ENCODE results near the gene BAZ2B.

- TF ChIP-seq CTCF (IDR thresholded peaks at IDR 0.05): no peak
- TF ChIP-seq AFF4 (CRISPR knock-in tag; IDR thresholded peaks at IDR 0.05; ENCODE audit: borderline replicate concordance): no peak
- TF ChIP-seq ESRRA (CRISPR knock-in tag; IDR thresholded peaks at IDR 0.05; ENCODE audit: borderline replicate concordance): no peak
- no peak for TF ChIP-seq ZNF232 (CRISPR knock-in tag; IDR thresholded peaks at IDR 0.05)
- TF ChIP-seq ZNF512 (CRISPR knock-in tag; IDR thresholded peaks at IDR 0.05; ENCODE audit: borderline replicate concordance): no peak
- no peak for TF ChIP-seq TCF7 (CRISPR knock-in tag; IDR thresholded peaks at IDR 0.05; ENCODE audit: low read depth)
- no peak for TF ChIP-seq SP1 (CRISPR knock-in tag; conservative IDR thresholded peaks at IDR 0.05)
Observed at GRCh38 chr2:159382447-159383028, 233.8 kb downstream of the BAZ2B start.

Measured in WTC11 (cell line).